SJSA1 (cell line): Measurements from ENCODE around the gene NCOA1. TPM values are rescaled to one million over a fixed set of nuclear protein-coding genes. Genes with fewer than 3 reads are reported as not detected.

ENCODE experiments used
- DNase-seq, 2 experiments: peaks; one replicate each; pipeline ENCODE4 v3.0.0-alpha.2; 2015 to 2020; ENCODE audit warnings: low spot score in 2 of 2, low read depth in 1 of 2
- H3K27ac ChIP-seq: fragments of 250-450 bp; sonication (Bioruptor Pico); 2 replicates; pipeline ENCODE4 v1.5.1; 2020; ENCODE audit warnings: mild to moderate bottlenecking, moderate library complexity
- H3K27me3 ChIP-seq: fragments of 250-450 bp; sonication (Bioruptor Pico); replicated peaks from 2 replicates; pipeline ENCODE4 v1.5.1; 2020; ENCODE audit warnings: mild to moderate bottlenecking, moderate library complexity
- H3K36me3 ChIP-seq: fragments of 250-450 bp; sonication (Bioruptor Pico); 2 replicates; pipeline ENCODE4 v1.5.1; 2020; ENCODE audit warnings: mild to moderate bottlenecking
- H3K4me1 ChIP-seq: fragments of 250-450 bp; sonication (Bioruptor Pico); replicated peaks from 2 replicates; pipeline ENCODE4 v1.6.1; 2021; ENCODE audit warnings: mild to moderate bottlenecking
- H3K4me3 ChIP-seq: fragments of 250-450 bp; sonication (Bioruptor Pico); 2 replicates; pipeline ENCODE4 v1.5.1; 2020; ENCODE audit warnings: mild to moderate bottlenecking
- H3K9me3 ChIP-seq: fragments of 250-450 bp; sonication (Bioruptor Pico); replicated peaks from 2 replicates; pipeline ENCODE4 v1.5.1; 2020; ENCODE audit warnings: mild to moderate bottlenecking
- total RNA-seq: library from RNA; depleted of rRNA; stranded (reverse); fragments of >200 nt; shearing (Covaris generic); gene quantifications from 2 replicates; pipeline ENCODE4 v1.2.3, GENCODE V29; 2014

The NCOA1 gene
- total RNA-seq, 1 experiment from 2014 or later = 14.5 TPM

DNA sequence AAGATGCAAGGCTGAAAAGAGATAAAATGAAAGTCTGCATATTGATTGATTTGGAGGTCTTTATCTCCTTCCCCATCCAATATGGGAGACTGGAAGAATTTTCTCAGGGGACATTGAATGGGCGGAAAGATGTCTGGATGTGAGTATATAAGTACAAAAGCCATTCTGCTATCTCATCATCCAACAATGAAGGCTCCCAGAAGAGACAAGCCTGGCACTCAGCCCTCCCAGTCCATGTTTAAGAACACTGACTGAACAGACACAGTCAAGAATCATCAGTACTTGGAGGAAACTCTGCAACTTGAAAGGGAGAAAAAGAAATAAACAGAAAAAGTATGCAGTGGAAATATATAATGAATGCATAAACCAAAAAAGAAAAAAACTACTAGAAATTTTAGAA is 221.2 kb downstream of the NCOA1 start:
- no peaks in the 10 kb centered on the region for H3K4me1 ChIP-seq
- no peak overlapping the region for H3K4me3 ChIP-seq
- no peaks in the 10 kb centered on the region for H3K36me3 ChIP-seq
- H3K27ac ChIP-seq = no peak overlapping the region
- no peaks in the 10 kb centered on the region for H3K9me3 ChIP-seq
- H3K27me3 ChIP-seq = no peaks in the 10 kb centered on the region
- DNase-seq = no peak

DNA sequence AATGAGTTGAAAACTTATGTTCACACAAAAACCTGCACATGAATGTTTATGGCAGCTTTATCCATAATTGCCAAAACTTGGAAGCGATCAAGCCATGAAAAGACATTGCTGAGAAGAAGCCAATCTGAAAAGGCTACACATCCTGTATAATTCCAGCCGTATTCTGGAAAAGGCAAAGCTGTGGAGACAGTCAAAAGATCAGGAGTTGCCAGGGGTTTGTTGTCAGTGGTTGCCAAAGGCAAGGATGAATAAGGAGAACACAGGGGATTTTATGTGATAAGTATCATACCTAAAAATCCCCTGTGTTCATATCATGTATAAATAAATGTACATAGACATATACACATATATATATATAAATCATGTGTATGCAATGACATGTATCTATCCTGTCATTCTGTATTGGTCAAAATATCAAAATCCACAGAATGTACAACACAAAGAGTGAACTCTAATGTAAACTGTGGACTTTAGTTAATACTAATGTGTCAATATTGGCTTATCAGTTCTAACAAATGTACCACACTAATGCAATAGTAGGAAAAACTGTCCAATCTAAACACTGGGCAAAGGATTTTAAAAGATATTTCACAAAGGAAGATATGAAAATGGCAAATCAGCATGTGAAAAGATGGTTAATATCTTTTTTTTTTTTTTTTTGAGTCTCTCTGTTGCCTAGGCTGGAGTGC is 226.4 kb downstream of the NCOA1 start:
- Histone ChIP-seq H3K27ac (no peak overlapping the region), H3K4me1 (peaks cover 11% of the 10 kb centered on the region), H3K36me3 (no peaks in the 10 kb centered on the region), H3K4me3 (no peak overlapping the region), H3K27me3 (no peaks in the 10 kb centered on the region), H3K9me3 (no peaks in the 10 kb centered on the region)
- no peak for DNase-seq

DNA sequence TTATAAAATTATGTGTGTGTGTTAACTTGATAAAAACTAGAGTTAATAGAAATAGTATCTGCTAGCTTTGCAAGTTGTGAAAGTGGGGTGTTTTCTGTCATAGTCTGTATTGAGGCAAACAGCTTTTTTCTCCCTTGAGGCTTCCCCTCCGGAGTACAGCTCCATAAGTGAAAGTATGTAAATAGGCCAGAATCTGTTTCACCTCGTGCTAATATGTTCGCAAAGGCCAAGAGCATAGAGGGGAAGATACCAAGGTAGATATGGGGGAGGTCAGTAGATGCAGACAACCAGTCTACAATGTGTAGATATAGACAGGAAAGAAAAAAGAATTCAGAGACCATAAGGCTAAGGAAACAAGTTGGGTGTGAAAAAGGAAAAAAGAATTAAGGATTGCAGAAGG is 229.3 kb downstream of the NCOA1 start:
- H3K36me3 ChIP-seq = no peaks in the 10 kb centered on the region
- H3K9me3 ChIP-seq = no peaks in the 10 kb centered on the region
- H3K27ac ChIP-seq = no peak overlapping the region
- no peak overlapping the region for H3K4me3 ChIP-seq
- no peak for DNase-seq
- H3K27me3 ChIP-seq = no peaks in the 10 kb centered on the region
- H3K4me1 ChIP-seq = peaks cover 21% of the 10 kb centered on the region

DNA sequence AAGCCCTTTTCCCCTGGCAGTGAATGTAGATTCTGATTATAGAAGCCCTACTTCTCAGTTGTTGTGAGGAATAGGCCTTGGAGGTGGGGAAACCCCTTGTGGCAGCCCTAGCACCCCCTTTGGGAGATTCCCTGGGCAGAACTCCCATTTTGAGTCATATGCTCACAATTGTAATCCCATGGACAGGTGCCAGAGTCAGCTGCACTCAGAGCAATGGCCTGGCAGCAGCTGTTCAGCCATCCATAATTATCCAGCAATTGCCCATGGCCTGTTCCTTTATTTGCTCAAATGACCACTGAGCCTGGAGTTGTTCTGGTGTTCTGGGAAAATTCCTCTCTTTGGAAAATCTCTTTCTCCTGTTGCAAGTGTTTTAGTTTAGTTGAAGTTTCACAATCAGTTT is 230.4 kb downstream of the NCOA1 start:
- no peak overlapping the region for H3K27ac ChIP-seq
- H3K36me3 ChIP-seq = no peaks in the 10 kb centered on the region
- H3K9me3 ChIP-seq = no peaks in the 10 kb centered on the region
- peaks cover 21% of the 10 kb centered on the region for H3K4me1 ChIP-seq
- H3K4me3 ChIP-seq = no peak overlapping the region
- peak; percentile 13 to 53 for DNase-seq
- H3K27me3 ChIP-seq = no peaks in the 10 kb centered on the region

DNA sequence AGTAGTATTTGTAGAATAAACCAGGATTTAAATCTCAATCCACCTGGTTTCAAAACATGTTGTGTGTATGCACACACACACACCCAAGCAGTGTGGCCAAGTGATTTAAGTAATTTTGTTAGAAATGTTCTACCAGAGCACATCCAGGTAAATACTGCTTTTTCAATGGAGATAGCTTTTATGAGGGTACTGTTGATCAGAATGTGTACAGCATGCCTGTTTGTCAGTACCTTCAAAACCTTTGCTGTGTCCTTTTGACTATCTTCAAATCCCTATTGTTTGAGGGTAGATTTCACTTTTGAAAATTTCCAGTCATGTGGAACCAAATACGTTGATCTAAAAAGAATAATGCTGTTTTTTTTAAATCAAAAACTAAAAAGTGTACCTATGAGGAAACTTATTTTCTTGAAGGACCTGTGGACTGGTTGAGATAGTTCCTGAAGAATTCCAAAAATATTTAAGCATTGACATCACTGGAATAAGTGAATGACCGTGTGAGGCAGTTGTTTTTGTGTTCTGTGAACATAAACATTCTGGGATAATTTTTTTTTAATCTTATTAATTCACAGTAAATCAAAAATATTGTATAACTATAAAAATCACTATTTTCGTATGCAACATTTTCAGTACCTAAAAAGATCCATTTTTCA is 231.2 kb downstream of the NCOA1 start:
- no peak for DNase-seq
- Histone ChIP-seq H3K27ac (no peak overlapping the region), H3K27me3 (no peaks in the 10 kb centered on the region), H3K9me3 (no peaks in the 10 kb centered on the region), H3K36me3 (no peaks in the 10 kb centered on the region), H3K4me1 (peaks cover 21% of the 10 kb centered on the region), H3K4me3 (no peak overlapping the region)

DNA sequence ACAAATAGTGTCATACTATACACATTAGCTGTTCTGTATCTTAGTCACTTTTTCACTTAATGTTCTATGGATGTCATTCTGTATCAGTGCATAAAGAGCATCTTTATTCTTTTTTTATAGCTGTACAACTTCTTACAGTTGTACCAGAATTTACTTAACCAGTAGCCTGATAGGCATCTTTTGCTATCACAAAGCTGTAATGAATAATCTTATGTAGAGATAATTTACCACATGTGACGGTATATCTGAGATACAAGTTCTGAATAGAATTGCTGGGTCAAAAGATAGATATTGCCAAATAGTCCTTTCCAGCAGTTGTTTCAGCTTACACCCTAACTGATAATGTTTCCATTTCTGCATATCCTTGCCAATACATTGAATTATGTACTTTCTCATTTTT is 232.1 kb downstream of the NCOA1 start:
- Histone ChIP-seq H3K4me1 (peaks cover 21% of the 10 kb centered on the region), H3K9me3 (no peaks in the 10 kb centered on the region), H3K27me3 (no peaks in the 10 kb centered on the region), H3K27ac (no peak overlapping the region), H3K4me3 (no peak overlapping the region), H3K36me3 (no peaks in the 10 kb centered on the region)
- DNase-seq = no peak

DNA sequence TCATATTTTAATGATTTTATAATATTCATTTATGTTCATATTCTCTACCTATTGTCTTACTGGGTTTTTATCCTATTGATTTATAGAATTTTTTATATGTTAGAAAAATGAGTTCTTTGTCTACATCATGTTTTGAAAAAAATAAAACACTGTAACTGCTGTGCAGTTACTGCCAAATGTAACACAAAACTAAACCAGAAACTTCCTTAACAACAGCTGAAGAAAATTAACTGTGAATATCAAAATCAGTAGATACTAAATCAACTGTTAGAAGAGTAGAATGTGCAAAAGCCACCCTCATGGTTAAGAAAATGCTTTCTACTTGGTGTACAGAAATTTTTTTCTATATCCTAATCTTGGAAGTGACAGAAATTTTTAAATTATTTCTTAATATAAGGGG is 232.6 kb downstream of the NCOA1 start:
- H3K4me1 ChIP-seq = peaks cover 21% of the 10 kb centered on the region
- no peaks in the 10 kb centered on the region for H3K36me3 ChIP-seq
- no peaks in the 10 kb centered on the region for H3K27me3 ChIP-seq
- no peak overlapping the region for H3K4me3 ChIP-seq
- DNase-seq = no peak
- H3K27ac ChIP-seq = no peak overlapping the region
- no peaks in the 10 kb centered on the region for H3K9me3 ChIP-seq

DNA sequence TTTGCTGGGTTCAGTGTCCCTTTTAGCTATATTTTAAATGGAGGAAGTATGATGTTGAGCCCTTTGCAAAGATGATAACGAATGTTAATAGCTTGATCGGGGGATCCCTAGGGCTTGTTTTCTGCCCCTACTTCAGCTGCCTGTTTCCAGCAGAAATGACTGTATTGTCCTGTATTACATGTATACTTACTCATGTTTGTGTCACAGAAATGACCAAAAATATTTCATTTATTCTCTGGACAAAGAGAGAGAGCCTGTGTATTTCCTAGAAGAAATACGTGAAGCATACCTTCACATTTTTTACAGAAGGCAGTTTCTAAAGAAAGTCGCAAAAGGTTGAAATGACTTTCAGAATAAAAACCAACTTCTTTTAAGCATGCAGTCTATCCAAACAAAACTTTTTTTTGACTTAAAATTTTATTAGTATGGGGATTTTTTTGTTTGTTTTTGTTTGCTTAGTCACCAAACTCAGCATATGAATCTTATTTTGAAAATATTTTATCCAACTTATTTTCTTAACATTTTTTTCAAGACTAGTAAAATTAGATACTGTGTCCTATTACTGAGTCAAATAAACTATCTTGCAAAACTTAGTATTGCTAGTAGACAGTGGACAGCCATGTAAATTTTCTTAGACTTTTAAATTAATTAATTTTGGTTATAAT is 233.2 kb downstream of the NCOA1 start:
- H3K9me3 ChIP-seq = no peaks in the 10 kb centered on the region
- DNase-seq = peak in 1 of 2 experiments; percentile 12
- H3K27me3 ChIP-seq = no peaks in the 10 kb centered on the region
- no peaks in the 10 kb centered on the region for H3K36me3 ChIP-seq
- no peak overlapping the region for H3K4me3 ChIP-seq
- H3K4me1 ChIP-seq = peaks cover 21% of the 10 kb centered on the region
- H3K27ac ChIP-seq = no peak overlapping the region

DNA sequence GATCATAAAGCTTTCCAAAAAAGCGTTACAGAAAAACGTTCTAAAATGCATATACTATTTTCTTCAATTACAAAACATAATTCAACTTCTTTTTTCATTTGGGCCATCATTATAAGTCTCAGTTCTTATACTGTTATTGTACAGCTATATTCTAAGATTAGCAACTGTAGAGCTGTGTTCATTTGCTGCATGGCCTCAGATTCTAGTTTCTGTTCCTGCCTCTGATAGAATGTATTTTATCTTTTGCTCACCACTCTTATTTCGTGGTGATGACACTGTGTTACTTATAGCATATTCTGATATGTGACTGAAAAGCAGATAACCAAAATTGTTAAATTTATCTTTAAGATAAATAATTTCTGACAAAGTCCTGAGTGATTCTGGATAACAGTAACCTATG is 234.9 kb downstream of the NCOA1 start:
- Histone ChIP-seq H3K27me3 (no peaks in the 10 kb centered on the region), H3K9me3 (no peaks in the 10 kb centered on the region)
- no peak for DNase-seq

DNA sequence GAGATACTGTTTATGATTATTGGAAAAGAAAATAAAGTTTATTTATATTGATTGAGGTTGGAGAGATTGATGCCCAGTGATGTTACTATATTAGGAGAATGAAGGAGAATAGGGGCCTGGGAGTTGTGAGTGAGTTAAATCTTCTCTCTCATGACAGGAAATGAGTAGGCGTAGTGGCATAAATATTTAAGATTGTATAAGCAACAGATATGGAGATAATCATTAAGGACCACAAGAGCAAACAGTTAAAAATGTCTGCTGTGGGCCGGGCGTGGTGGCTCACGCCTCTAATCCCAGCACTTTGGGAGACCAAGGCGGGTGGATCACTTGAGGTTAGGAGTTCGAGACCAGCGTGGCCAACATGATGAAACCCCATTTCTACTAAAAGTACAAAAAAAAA is 239.4 kb downstream of the NCOA1 start:
- no peak for DNase-seq
- Histone ChIP-seq H3K27me3 (no peaks in the 10 kb centered on the region), H3K9me3 (no peaks in the 10 kb centered on the region), H3K4me1 (peaks cover 11% of the 10 kb centered on the region; the same call in 1 of the 2 replicates), H3K4me3 (no peak overlapping the region), H3K36me3 (peaks cover 3% of the 10 kb centered on the region), H3K27ac (no peak overlapping the region)

More for the DNA sequence above, 234.9 kb downstream of the NCOA1 start:
- H3K27ac ChIP-seq = no peak overlapping the region
- no peak overlapping the region for H3K4me3 ChIP-seq
- H3K4me1 ChIP-seq = peaks cover 25% of the 10 kb centered on the region
- H3K36me3 ChIP-seq = peaks cover 3% of the 10 kb centered on the region; the same call in 1 of the 2 replicates

DNA sequence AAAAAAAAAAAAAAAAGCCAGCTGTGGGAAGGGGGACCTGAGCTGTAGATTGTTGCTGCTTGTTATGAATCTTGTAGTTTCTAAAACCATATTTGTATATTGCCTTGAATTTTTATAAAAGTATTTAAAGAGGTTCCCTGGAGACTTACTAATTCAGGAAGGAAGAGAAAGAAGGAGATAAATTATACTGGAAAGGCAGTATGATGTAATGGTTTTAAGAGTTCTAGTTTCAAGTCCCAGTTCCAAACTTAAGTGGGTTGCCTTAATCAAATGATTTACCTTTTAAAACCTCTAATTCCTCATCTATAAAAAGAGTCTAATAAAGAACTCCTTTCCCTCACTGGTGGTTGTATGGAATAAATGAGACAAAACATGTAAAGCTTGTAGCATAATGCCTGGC is 240.0 kb downstream of the NCOA1 start:
- H3K9me3 ChIP-seq = no peaks in the 10 kb centered on the region
- no peak for DNase-seq
- H3K27ac ChIP-seq = no peak overlapping the region
- no peaks in the 10 kb centered on the region for H3K27me3 ChIP-seq
- peaks cover 11% of the 10 kb centered on the region; the same call in 1 of the 2 replicates for H3K4me1 ChIP-seq
- no peak overlapping the region for H3K4me3 ChIP-seq
- H3K36me3 ChIP-seq = peaks cover 3% of the 10 kb centered on the region

DNA sequence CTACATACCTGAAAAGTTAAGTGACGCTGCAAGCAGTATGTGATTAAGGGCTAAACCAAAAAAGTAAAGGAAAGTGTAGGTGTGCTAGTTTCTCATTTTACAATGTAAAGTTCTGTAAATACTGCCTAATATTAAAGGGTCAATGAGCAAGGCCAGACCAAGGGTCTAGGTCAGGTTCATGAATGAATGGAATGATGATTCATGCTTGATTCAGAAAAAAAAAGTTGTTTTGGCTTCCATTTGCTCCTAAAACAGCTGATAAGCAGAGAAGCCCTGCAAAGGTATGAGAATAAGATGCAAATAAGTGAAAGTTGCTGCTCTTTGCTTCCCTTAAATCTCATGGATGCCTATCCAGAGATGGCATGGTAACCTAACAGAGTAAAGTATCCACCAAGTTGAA is 240.9 kb downstream of the NCOA1 start:
- no peak overlapping the region for H3K4me3 ChIP-seq
- H3K9me3 ChIP-seq = no peaks in the 10 kb centered on the region
- no peak overlapping the region for H3K27ac ChIP-seq
- no peaks in the 10 kb centered on the region for H3K27me3 ChIP-seq
- H3K4me1 ChIP-seq = peaks cover 11% of the 10 kb centered on the region; the same call in 1 of the 2 replicates
- DNase-seq = no peak
- peaks cover 3% of the 10 kb centered on the region for H3K36me3 ChIP-seq

DNA sequence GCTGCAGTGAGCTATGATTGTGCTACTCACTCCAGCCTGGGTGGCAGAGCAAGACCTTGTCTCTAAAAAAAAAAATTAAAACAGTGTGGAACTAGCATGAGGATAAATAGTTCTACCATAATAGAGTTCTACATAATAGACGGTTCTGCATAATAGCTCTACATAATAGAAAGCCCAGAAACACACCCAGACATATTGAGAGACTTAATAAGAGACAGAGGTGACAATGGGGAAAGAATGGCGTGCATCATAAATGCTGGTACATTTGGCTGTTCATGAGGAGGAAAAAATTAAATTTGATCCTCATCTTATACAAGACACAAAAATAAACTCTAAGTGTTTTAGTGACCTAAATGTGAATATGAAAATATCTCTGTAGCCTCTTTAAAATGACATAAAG is 243.7 kb downstream of the NCOA1 start:
- Histone ChIP-seq H3K4me1 (peaks cover 11% of the 10 kb centered on the region; the same call in 1 of the 2 replicates), H3K9me3 (no peaks in the 10 kb centered on the region), H3K27me3 (no peaks in the 10 kb centered on the region), H3K27ac (no peak overlapping the region), H3K4me3 (no peak overlapping the region), H3K36me3 (peaks cover 3% of the 10 kb centered on the region)
- DNase-seq = no peak

DNA sequence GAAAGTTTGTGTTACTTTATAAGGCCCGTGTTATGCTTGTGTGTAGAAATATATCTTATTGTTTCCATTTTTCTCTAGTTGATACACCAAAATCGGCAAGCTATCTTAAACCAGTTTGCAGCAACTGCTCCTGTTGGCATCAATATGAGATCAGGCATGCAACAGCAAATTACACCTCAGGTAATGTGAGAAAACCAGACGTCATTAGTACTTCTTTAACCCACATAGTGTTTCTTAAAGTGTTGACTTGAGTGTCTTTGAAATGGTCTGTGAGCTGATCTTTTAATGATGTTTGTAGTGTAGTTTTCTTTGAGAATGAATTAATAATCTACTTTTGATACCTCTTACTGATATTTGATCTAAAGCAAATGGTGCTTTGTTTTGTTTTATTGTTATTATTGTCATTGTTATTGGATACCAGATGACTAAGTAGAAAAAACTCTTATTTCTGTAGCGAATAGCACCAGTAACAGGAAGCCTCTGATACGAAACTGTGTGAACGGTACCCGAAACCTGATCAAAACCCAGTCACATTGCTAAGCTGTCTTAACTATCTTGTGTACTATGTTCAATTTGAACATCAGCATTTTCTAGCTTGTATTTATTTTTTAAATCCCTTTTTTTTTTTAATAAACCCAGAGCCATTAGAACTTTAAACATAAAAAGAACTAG is 248.4 kb downstream of the NCOA1 start:
- Histone ChIP-seq H3K9me3 (no peaks in the 10 kb centered on the region), H3K36me3 (no peaks in the 10 kb centered on the region; the same call in 1 of the 2 replicates), H3K27ac (no peak overlapping the region), H3K4me3 (no peak overlapping the region), H3K4me1 (no peaks in the 10 kb centered on the region), H3K27me3 (no peaks in the 10 kb centered on the region)
- DNase-seq = no peak
